Lower lobe of right lung (tissue), 2 donors: ENCODE data around the gene SRD5A1. TPM values are rescaled to one million over a fixed set of nuclear protein-coding genes. Genes with fewer than 3 reads are reported as not detected.

ENCODE experiments used
- ATAC-seq, 2 donors: fragments of 200-7000 bp; cut with Tn5 transposase; one replicate each; pipeline ENCODE4 v1.9.1; 2020 to 2022; ENCODE audit warnings: mild to moderate bottlenecking in 2 of 2, moderate library complexity in 2 of 2
- DNase-seq: peaks from one replicate; pipeline ENCODE4 v3.0.0-alpha.2; 2020
- H3K27ac ChIP-seq: fragments of 200-600 bp; one replicate; pipeline ENCODE4 v1.8.0; 2022
- H3K27me3 ChIP-seq: fragments of 200-600 bp; one replicate; pipeline ENCODE4 v1.8.0; 2022; ENCODE audit warnings: low read depth
- H3K36me3 ChIP-seq: fragments of 200-600 bp; one replicate; pipeline ENCODE4 v1.8.0; 2022; ENCODE audit warnings: mild to moderate bottlenecking
- H3K4me1 ChIP-seq: fragments of 200-600 bp; one replicate; pipeline ENCODE4 v1.8.0; 2022
- H3K4me3 ChIP-seq: fragments of 200-600 bp; one replicate; pipeline ENCODE4 v1.8.0; 2022; ENCODE audit warnings: mild to moderate bottlenecking
- H3K9me3 ChIP-seq: fragments of 200-600 bp; one replicate; pipeline ENCODE4 v1.8.0; 2022
- CTCF ChIP-seq: fragments of 200-600 bp; IDR thresholded peaks from one replicate; pipeline ENCODE4 v1.8.0; 2022; ENCODE audit warnings: antibody characterized with exemption, mild to moderate bottlenecking
- intact Hi-C: fragments of 100-400 bp; cut with DNase I; formaldehyde crosslinking; loops from one replicate; pipeline ENCODE4 v1.11.0; 2022
- total RNA-seq: library from RNA; stranded (reverse); fragmentation: NEBNext Ultra II Directional; extraction: Animal tissue kit (Norgen Biotek cat#: 25700); gene quantifications from one replicate; pipeline ENCODE4 v1.2.1, GENCODE V29; 2021
- donor health status: DM: no; HTN: yes; CAD: no; lungs with severe emphysema.

Gene SRD5A1
- total RNA-seq, 1 donor from 2014 or later, result 8.3 TPM

GRCh38 chr5:6655432-6655831, 22.2 kb downstream of the SRD5A1 start:
- no peak for ATAC-seq
- Histone ChIP-seq H3K4me3 (no peak overlapping the region), H3K36me3 (peaks cover 17% of the 10 kb centered on the region), H3K9me3 (peaks cover 8% of the 10 kb centered on the region), H3K27me3 (no peaks in the 10 kb centered on the region), H3K27ac (no peak overlapping the region), H3K4me1 (no peaks in the 10 kb centered on the region)
- TF ChIP-seq CTCF, result no peak
- no peak for DNase-seq
- intact Hi-C loops, result no loop called here

GRCh38 chr5:6656680-6657079, 23.4 kb downstream of the SRD5A1 start:
- DNase-seq, result no peak
- intact Hi-C loops, result no loop called here
- H3K27ac ChIP-seq, result no peak overlapping the region
- ATAC-seq, result no peak
- no peaks in the 10 kb centered on the region for H3K4me1 ChIP-seq
- H3K9me3 ChIP-seq, result peaks cover 8% of the 10 kb centered on the region
- no peak overlapping the region for H3K4me3 ChIP-seq
- H3K36me3 ChIP-seq, result peaks cover 20% of the 10 kb centered on the region
- H3K27me3 ChIP-seq, result no peaks in the 10 kb centered on the region
- TF ChIP-seq CTCF, result no peak

GRCh38 chr5:6659941-6660684, 26.9 kb downstream of the SRD5A1 start:
- Histone ChIP-seq H3K27ac (no peak overlapping the region), H3K9me3 (peaks cover 8% of the 10 kb centered on the region), H3K27me3 (no peaks in the 10 kb centered on the region), H3K4me3 (no peak overlapping the region), H3K4me1 (no peaks in the 10 kb centered on the region), H3K36me3 (peaks cover 20% of the 10 kb centered on the region)
- intact Hi-C loops, result no loop called here
- no peak for DNase-seq
- TF ChIP-seq CTCF, result no peak
- no peak for ATAC-seq

GRCh38 chr5:6660688-6661087, 27.4 kb downstream of the SRD5A1 start:
- no peak for TF ChIP-seq CTCF
- H3K4me1 ChIP-seq, result no peaks in the 10 kb centered on the region
- no peak overlapping the region for H3K27ac ChIP-seq
- peaks cover 8% of the 10 kb centered on the region for H3K9me3 ChIP-seq
- DNase-seq (no peak), ATAC-seq (no peak)
- peaks cover 20% of the 10 kb centered on the region for H3K36me3 ChIP-seq
- no peak overlapping the region for H3K4me3 ChIP-seq
- intact Hi-C loops, result no loop called here
- no peaks in the 10 kb centered on the region for H3K27me3 ChIP-seq

GRCh38 chr5:6666762-6667161, 33.5 kb downstream of the SRD5A1 start:
- H3K9me3 ChIP-seq, result no peaks in the 10 kb centered on the region
- intact Hi-C loops, result no loop called here
- H3K4me1 ChIP-seq, result no peaks in the 10 kb centered on the region
- H3K36me3 ChIP-seq, result peaks cover 4% of the 10 kb centered on the region
- no peak overlapping the region for H3K27ac ChIP-seq
- no peak overlapping the region for H3K4me3 ChIP-seq
- no peaks in the 10 kb centered on the region for H3K27me3 ChIP-seq
- no peak for TF ChIP-seq CTCF
- no peak for DNase-seq
- ATAC-seq, result no peak
